Gastrocnemius medialis (tissue), 4 donors: ENCODE results near the gene GJB5.

Source experiments
- POLR2A ChIP-seq, 2 donors: fragments of 450-650 bp; IDR thresholded peaks; one replicate each; pipeline ENCODE4 v1.6.1; 2017; ENCODE audit warnings: antibody characterized with exemption in 2 of 2, mild to moderate bottlenecking in 2 of 2, moderate library complexity in 2 of 2
- TF ChIP-seq, protein P1 (sequence below), 5 experiments: fragments of 450-650 bp in 3 of 5; fragments of 200-600 bp in 2 of 5; sonication (generic) in 2 of 5; IDR thresholded peaks in 4 of 5; conservative IDR thresholded peaks in 1 of 5; 1 replicate in 4 of 5; 2 replicates in 1 of 5; pipeline ENCODE4 v1.5.1; 2016 to 2019; ENCODE audit warnings: antibody characterized with exemption in 5 of 5, mild to moderate bottlenecking in 3 of 5, moderate library complexity in 3 of 5

DNA sequence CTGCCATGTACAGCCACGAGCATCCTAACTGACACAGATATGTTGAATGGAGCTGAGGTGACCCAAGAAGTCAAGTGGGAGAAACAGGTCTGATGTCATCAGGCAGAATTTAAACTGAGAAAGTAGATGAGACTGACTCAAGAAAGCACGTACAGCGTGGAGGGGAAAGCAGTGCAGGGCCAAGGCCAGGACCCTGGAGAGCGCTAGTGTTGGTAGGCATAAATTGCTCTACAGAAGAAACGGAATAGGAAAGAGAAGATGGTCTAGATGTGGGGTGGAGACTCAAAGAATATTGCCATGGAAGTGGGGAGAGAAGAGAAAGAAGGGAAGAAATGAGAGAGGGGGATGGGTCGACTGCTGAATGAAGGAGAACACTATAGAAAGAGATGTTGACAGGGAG is 45.3 kb upstream of the GJB5 start:
- TF ChIP-seq, protein P1, sequence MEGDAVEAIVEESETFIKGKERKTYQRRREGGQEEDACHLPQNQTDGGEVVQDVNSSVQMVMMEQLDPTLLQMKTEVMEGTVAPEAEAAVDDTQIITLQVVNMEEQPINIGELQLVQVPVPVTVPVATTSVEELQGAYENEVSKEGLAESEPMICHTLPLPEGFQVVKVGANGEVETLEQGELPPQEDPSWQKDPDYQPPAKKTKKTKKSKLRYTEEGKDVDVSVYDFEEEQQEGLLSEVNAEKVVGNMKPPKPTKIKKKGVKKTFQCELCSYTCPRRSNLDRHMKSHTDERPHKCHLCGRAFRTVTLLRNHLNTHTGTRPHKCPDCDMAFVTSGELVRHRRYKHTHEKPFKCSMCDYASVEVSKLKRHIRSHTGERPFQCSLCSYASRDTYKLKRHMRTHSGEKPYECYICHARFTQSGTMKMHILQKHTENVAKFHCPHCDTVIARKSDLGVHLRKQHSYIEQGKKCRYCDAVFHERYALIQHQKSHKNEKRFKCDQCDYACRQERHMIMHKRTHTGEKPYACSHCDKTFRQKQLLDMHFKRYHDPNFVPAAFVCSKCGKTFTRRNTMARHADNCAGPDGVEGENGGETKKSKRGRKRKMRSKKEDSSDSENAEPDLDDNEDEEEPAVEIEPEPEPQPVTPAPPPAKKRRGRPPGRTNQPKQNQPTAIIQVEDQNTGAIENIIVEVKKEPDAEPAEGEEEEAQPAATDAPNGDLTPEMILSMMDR (IDR thresholded peaks at IDR 0.05 in 4 of 5, conservative IDR thresholded peaks at IDR 0.05 in 1 of 5), result no peak
- TF ChIP-seq POLR2A (IDR thresholded peaks at IDR 0.05), result no peak
